Measurements from ENCODE around the gene POMT2. TPM values are rescaled to one million over a fixed set of nuclear protein-coding genes. Genes with fewer than 3 reads are reported as not detected.

Gene POMT2
- 30.1 to 45.1 TPM (median 34.7 TPM) in 3 replicates for total RNA-seq
- long read RNA-seq, full-length matches to known transcripts, result 11 of 22 reads
- long read RNA-seq, partial matches to known transcripts, result 3 of 22 reads
- long read RNA-seq, other reads (novel, unspliced or antisense), result 8 of 22 reads

- Mint-ChIP-seq H3K4me1 (ENCODE audit: low read depth) (peaks cover 44% of the 10 kb centered on the region), H3K36me3 (ENCODE audit: low read depth) (no peaks in the 10 kb centered on the region), H3K27ac (ENCODE audit: unreplicated experiment) (peak within 1 kb of the TSS; percentile 100), H3K27me3 (ENCODE audit: low read depth) (no peaks in the 10 kb centered on the region), H3K4me3 (ENCODE audit: unreplicated experiment) (peak within 1 kb of the TSS; percentile 98), H3K9me3 (ENCODE audit: low read depth) (no peaks in the 10 kb centered on the region)
- TF ChIP-seq CTCF (IDR thresholded peaks at IDR 0.05), result peak; percentile 80
- DNase-seq (ENCODE audit: low spot score), result peak; percentile 98
Measured at GRCh38 chr14:77320238-77320935, at the start of gene POMT2. TSS of gene POMT2 (minus strand) at chr14:77320883. CDS start at chr14:77320681, 202 bp downstream.

- Mint-ChIP-seq H3K36me3 (ENCODE audit: low read depth) (no peaks in the 10 kb centered on the region), H3K4me3 (ENCODE audit: unreplicated experiment) (no peak overlapping the region), H3K9me3 (ENCODE audit: low read depth) (no peaks in the 10 kb centered on the region), H3K4me1 (ENCODE audit: low read depth) (peaks cover 15% of the 10 kb centered on the region), H3K27ac (ENCODE audit: unreplicated experiment) (no peak overlapping the region), H3K27me3 (ENCODE audit: low read depth) (no peaks in the 10 kb centered on the region)
- no peak for TF ChIP-seq CTCF (IDR thresholded peaks at IDR 0.05)
- no peak for DNase-seq (ENCODE audit: low spot score)
Measured at GRCh38 chr14:77369285-77369684, 48.6 kb upstream of the POMT2 start.

GRCh38 chr14:77364146-77364545 is 43.5 kb upstream of the POMT2 start:
- no peak for TF ChIP-seq CTCF (IDR thresholded peaks at IDR 0.05)
- Mint-ChIP-seq H3K27ac (ENCODE audit: unreplicated experiment) (no peak overlapping the region), H3K4me3 (ENCODE audit: unreplicated experiment) (no peak overlapping the region), H3K27me3 (ENCODE audit: low read depth) (no peaks in the 10 kb centered on the region), H3K36me3 (ENCODE audit: low read depth) (peaks cover 2% of the 10 kb centered on the region), H3K9me3 (ENCODE audit: low read depth) (no peaks in the 10 kb centered on the region), H3K4me1 (ENCODE audit: low read depth) (no peaks in the 10 kb centered on the region)
- no peak for DNase-seq (ENCODE audit: low spot score)

GRCh38 chr14:77359626-77360025 is 38.9 kb upstream of the POMT2 start:
- Mint-ChIP-seq H3K9me3 (ENCODE audit: low read depth) (no peaks in the 10 kb centered on the region), H3K4me1 (ENCODE audit: low read depth) (no peaks in the 10 kb centered on the region), H3K27me3 (ENCODE audit: low read depth) (no peaks in the 10 kb centered on the region), H3K27ac (ENCODE audit: unreplicated experiment) (no peak overlapping the region), H3K36me3 (ENCODE audit: low read depth) (peaks cover 2% of the 10 kb centered on the region), H3K4me3 (ENCODE audit: unreplicated experiment) (no peak overlapping the region)
- TF ChIP-seq CTCF (IDR thresholded peaks at IDR 0.05), result no peak
- no peak for DNase-seq (ENCODE audit: low spot score)

- no peaks in the 10 kb centered on the region for H3K36me3 Mint-ChIP-seq (ENCODE audit: low read depth)
Measured at GRCh38 chr14:77356899-77357298, 36.2 kb upstream of the POMT2 start.

More at GRCh38 chr14:77356899-77357298, 36.2 kb upstream of the POMT2 start:
- Mint-ChIP-seq H3K4me1 (ENCODE audit: low read depth) (no peaks in the 10 kb centered on the region), H3K4me3 (ENCODE audit: unreplicated experiment) (no peak overlapping the region), H3K9me3 (ENCODE audit: low read depth) (no peaks in the 10 kb centered on the region), H3K27me3 (ENCODE audit: low read depth) (no peaks in the 10 kb centered on the region), H3K27ac (ENCODE audit: unreplicated experiment) (no peak overlapping the region)
- no peak for DNase-seq (ENCODE audit: low spot score)
- no peak for TF ChIP-seq CTCF (IDR thresholded peaks at IDR 0.05)

Measured in chondrocyte (in vitro differentiated cells).